Panc1 (cell line): Measurements from ENCODE around the gene NATD1. TPM values are rescaled to one million over a fixed set of nuclear protein-coding genes. Genes with fewer than 3 reads are reported as not detected.

Experiments
- ATAC-seq: fragments of 200-7000 bp; cut with Tn5 transposase; 2 replicates; pipeline ENCODE4 v1.9.1; 2020; ENCODE audit warnings: mild to moderate bottlenecking, moderate library complexity
- BruUV-seq: library from RNA; stranded (reverse); fragments of 400-500 nt; replicated peaks from 2 replicates; lab custom pipeline; 2021; lab: Mats Ljungman, UMichigan
- CTCF ChIA-PET: fragments of 300-600 bp; sonication (Branson Sonifier 250); formaldehyde crosslinking; loops from one replicate; lab custom pipeline; 2022; ENCODE audit warnings: antibody characterized with exemption; lab: Charles Lee
- POLR2A ChIA-PET: fragments of 300-600 bp; sonication (Branson Sonifier 250); formaldehyde crosslinking; loops from one replicate; lab custom pipeline; 2022; ENCODE audit warnings: antibody characterized with exemption; lab: Charles Lee
- DNase-seq: peaks from one replicate; pipeline ENCODE4 v3.0.0-alpha.2; 2010; ENCODE audit warnings: low read depth, low spot score
- H3K27ac ChIP-seq: 2 replicates; pipeline ENCODE4 v1.5.1; 2011; ENCODE audit warnings: mild to moderate bottlenecking, low read length, inconsistent platforms
- H3K27me3 ChIP-seq: fragments of 200-500 bp; sonication (Bioruptor generic); 2 replicates; pipeline ENCODE4 v1.6.0; 2014; ENCODE audit warnings: low read length, inconsistent platforms; ENCODE audit not compliant: control insufficient read depth, insufficient read depth
- H3K36me3 ChIP-seq: fragments of 200-500 bp; sonication (Bioruptor generic); 2 replicates; pipeline ENCODE4 v1.5.1; 2014; ENCODE audit warnings: inconsistent platforms, mild to moderate bottlenecking, low read length, moderate library complexity; ENCODE audit not compliant: control insufficient read depth, insufficient read depth
- H3K4me1 ChIP-seq: 2 replicates; pipeline ENCODE4 v1.5.1; 2011; ENCODE audit warnings: inconsistent platforms, mild to moderate bottlenecking, low read length, moderate library complexity; ENCODE audit not compliant: control insufficient read depth, insufficient read depth
- H3K4me3 ChIP-seq, 2 experiments: 2 replicates each; pipeline ENCODE4 v1.5.1; 2011 to 2012; ENCODE audit warnings: low read depth in 2 of 2, low read length in 2 of 2, mild to moderate bottlenecking in 2 of 2, inconsistent platforms in 1 of 2, moderate library complexity in 1 of 2
- H3K9me3 ChIP-seq: fragments of 200-500 bp; sonication (Bioruptor generic); 2 replicates; pipeline ENCODE4 v1.5.1; 2014; ENCODE audit warnings: low read depth, mild to moderate bottlenecking, inconsistent platforms, low read length, moderate library complexity; ENCODE audit not compliant: control insufficient read depth, insufficient read depth
- CTCF ChIP-seq: fragments of 450-650 bp; IDR thresholded peaks from 2 replicates; pipeline ENCODE4 v1.5.1; 2017; ENCODE audit warnings: mild to moderate bottlenecking
- POLR2AphosphoS5 ChIP-seq: IDR thresholded peaks from 2 replicates; pipeline ENCODE4 v1.6.1; 2012; ENCODE audit warnings: mild to moderate bottlenecking, low read depth, low read length, moderate library complexity
- REST ChIP-seq, 2 experiments: IDR thresholded peaks; 2 replicates each; pipeline ENCODE4 v1.6.1; 2011 to 2012; ENCODE audit warnings: low read depth in 2 of 2, control low read depth in 1 of 2, low read length in 1 of 2, mild to moderate bottlenecking in 1 of 2, moderate library complexity in 1 of 2; ENCODE audit not compliant: insufficient read depth in 1 of 2
- SIN3A ChIP-seq: IDR thresholded peaks from 2 replicates; pipeline ENCODE4 v1.6.1; 2012; ENCODE audit warnings: low read depth, mild to moderate bottlenecking, low read length, moderate library complexity, borderline replicate concordance; ENCODE audit not compliant: insufficient read depth
- TCF7L2 ChIP-seq: IDR thresholded peaks from 2 replicates; pipeline ENCODE4 v1.6.1; 2011; ENCODE audit warnings: mild to moderate bottlenecking, low read depth, low read length, inconsistent platforms
- in situ Hi-C: cut with HindIII; loops from 2 replicates; pipeline ENCODE4 v1.10.0; 2016; ENCODE audit warnings: low sequenced_read_pairs, low pct_unique_long_range_greater_than_20kb
- intact Hi-C: fragments of 100-400 bp; cut with micrococcal nuclease; formaldehyde crosslinking; loops from one replicate; pipeline ENCODE4 v1.10.0; 2022; ENCODE audit not compliant: unreplicated experiment
- total RNA-seq: library from RNA; stranded (reverse); gene quantifications from one replicate; pipeline ENCODE4 v1.2.1, GENCODE V29; 2021; ENCODE audit not compliant: unreplicated experiment

Gene NATD1
- total RNA-seq, 1 experiment from 2014 or later: 2.8 TPM

DNA sequence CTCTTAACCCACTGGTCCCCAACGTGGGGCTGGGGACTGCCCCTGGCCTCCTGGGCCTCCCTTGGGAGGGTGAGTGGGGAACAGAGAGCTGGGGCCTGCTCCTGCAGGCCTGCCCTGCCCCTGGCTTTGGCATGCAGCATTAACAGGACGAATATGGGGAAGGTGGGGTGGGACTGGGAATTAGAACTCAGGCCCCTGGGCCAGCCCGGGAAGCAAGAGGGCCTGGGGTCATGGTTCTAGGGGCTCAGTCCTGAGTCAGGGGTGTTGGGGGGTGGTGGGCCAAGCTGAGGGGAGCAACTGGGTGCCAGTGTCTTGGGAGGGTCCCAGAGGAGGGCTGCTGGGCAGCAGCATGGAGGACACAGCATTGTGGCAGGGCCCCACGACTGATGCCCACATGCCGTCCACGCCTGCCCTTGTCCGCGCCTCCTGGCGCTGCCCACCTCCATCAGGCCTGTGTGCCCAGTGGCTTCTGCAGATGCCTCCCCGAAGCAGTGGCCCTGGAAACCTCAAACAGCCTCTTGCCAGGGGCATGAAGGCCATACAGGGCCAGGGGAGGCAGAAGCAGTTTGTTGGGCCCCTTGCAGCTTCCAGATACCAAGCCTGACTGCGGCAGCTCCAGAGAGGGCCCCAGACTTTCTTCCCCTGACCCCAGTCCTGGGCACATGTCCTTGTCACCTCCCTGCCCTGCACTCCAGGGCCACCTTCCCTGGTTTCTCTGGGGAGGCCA, 36.1 kb upstream of the NATD1 start:
- Histone ChIP-seq H3K36me3 (peaks cover 2% of the 10 kb centered on the region; the same call in 1 of the 2 replicates), H3K4me1 (peaks cover 35% of the 10 kb centered on the region), H3K9me3 (no peaks in the 10 kb centered on the region), H3K4me3 (no peak overlapping the region), H3K27me3 (no peaks in the 10 kb centered on the region), H3K27ac (peak overlapping the region; percentile 90)
- POLR2A ChIA-PET: no interaction called here
- intact Hi-C loops (loop anchor here (10.0 kb wide), 1 partner anchor 165 kb away; the partner anchor contains the start of gene DHRS7B), in situ Hi-C loops (no loop called here)
- no peak for TF ChIP-seq CTCF
- TF ChIP-seq POLR2AphosphoS5: no peak
- no peak for TF ChIP-seq REST (IDR thresholded peaks at IDR 0.05; ENCODE audit: insufficient read depth in 1 of 2, low read depth in 2 of 2, low read length in 1 of 2)
- TF ChIP-seq SIN3A: no peak
- TF ChIP-seq TCF7L2: no peak
- BruUV-seq: no TSS peak
- CTCF ChIA-PET: no interaction called here
- ATAC-seq (no peak), DNase-seq (no peak)

GRCh38 chr17:21288571-21289017, 35.4 kb upstream of the NATD1 start:
- Histone ChIP-seq H3K27ac (peak overlapping the region; percentile 90), H3K36me3 (peaks cover 2% of the 10 kb centered on the region; the same call in 1 of the 2 replicates), H3K4me3 (peak overlapping the region in 1 of 2 experiments; percentile 25; a peak in 3 of 4 replicates), H3K4me1 (peaks cover 36% of the 10 kb centered on the region), H3K27me3 (no peaks in the 10 kb centered on the region), H3K9me3 (no peaks in the 10 kb centered on the region)
- intact Hi-C loops (loop anchor here (10.0 kb wide), 1 partner anchor 164 kb away; the partner anchor contains the start of gene DHRS7B), in situ Hi-C loops (no loop called here)
- POLR2A ChIA-PET: no interaction called here
- TF ChIP-seq TCF7L2 (no peak), SIN3A (no peak), REST (IDR thresholded peaks at IDR 0.05; ENCODE audit: insufficient read depth in 1 of 2, low read depth in 2 of 2, low read length in 1 of 2) (no peak), POLR2AphosphoS5 (no peak), CTCF (no peak)
- CTCF ChIA-PET: no interaction called here
- no TSS peak for BruUV-seq
- DNase-seq: no peak
- no peak for ATAC-seq
